ENCODE data around the gene CCL21.
A peak's percentile ranks its signal among the peaks of the same experiment; 100 is the strongest.

CCL21 gene

DNA sequence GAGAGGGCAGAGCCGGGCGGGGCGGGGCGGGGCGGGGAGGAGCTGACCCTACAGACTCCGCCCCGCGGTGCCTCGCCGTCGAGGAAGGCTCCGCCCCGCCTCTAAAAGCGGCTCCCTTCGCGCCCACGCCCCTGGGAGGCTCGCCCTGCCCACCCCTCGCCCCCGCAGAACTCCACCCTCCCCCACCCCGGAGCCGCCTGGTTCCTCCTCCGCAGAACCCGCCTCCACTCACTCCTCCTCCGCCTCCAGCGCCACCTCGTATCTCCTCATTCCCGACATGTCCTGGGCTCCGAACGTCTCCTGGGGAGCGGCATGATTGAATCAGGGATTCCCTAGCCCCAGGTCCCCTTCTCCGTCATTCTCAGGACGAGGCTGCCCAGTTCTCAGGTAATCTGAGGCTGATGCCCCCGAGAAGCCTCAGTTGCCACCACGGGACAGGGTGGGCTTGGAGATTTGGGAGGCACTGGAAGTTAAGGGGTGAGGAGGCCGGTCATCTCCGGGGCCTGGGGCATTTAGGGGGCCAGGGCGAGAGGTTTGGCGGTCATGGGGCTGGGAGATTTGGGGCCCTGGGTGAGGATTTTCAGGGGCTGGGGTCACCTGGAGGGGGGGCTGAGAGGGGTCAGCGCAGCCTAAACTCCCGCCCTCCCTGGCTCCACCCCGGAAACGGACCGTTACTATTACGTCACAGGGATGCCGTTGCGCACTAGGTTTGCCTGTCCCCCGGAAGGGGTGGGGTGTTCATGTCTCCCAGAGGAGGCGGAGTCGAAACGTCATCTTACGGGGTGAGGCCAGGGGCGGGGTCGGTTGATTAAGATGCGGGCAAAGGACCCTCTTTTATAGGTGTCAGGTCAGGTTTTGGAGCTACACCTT is 44.3 kb downstream of the CCL21 start:
- Histone ChIP-seq H3K4me1 (ENCODE audit: insufficient read depth, low read length, severe bottlenecking) (peaks cover 10% of the 10 kb centered on the region), H2AFZ (ENCODE audit: low read length) (0 out of 2 replicates have a peak overlapping the region, but pooled peaks have one; percentile 22), H3K27ac (ENCODE audit: low read depth, low read length, poor library complexity, severe bottlenecking) (peak overlapping the region; percentile 73), H3K4me3 (ENCODE audit: low read depth, low read length, poor library complexity, severe bottlenecking) (peak overlapping the region; percentile 75), H3K79me2 (ENCODE audit: insufficient read depth, low read length) (no peaks in the 10 kb centered on the region), H3K9me3 (ENCODE audit: low read length) (no peaks in the 10 kb centered on the region), H3K9ac (ENCODE audit: low read length) (peak overlapping the region; percentile 81), H3K9me2 (ENCODE audit: low read depth, low read length) (no peaks in the 10 kb centered on the region), H3K4me2 (ENCODE audit: low read length) (peak overlapping the region; percentile 92), H3K27me3 (ENCODE audit: insufficient read depth, low read length) (no peaks in the 10 kb centered on the region), H3F3A (ENCODE audit: insufficient read depth, low read length) (0 out of 2 replicates have a peak, but pooled peaks cover 3% of the 10 kb centered on the region), H3K36me3 (ENCODE audit: insufficient read depth, low read length) (no peaks in the 10 kb centered on the region), H4K20me1 (ENCODE audit: insufficient read depth, low read length) (no peaks in the 10 kb centered on the region)
- TF ChIP-seq EZH2 (IDR thresholded peaks at IDR 0.05; ENCODE audit: borderline replicate concordance, low read length): no peak
- TF ChIP-seq, protein P1, sequence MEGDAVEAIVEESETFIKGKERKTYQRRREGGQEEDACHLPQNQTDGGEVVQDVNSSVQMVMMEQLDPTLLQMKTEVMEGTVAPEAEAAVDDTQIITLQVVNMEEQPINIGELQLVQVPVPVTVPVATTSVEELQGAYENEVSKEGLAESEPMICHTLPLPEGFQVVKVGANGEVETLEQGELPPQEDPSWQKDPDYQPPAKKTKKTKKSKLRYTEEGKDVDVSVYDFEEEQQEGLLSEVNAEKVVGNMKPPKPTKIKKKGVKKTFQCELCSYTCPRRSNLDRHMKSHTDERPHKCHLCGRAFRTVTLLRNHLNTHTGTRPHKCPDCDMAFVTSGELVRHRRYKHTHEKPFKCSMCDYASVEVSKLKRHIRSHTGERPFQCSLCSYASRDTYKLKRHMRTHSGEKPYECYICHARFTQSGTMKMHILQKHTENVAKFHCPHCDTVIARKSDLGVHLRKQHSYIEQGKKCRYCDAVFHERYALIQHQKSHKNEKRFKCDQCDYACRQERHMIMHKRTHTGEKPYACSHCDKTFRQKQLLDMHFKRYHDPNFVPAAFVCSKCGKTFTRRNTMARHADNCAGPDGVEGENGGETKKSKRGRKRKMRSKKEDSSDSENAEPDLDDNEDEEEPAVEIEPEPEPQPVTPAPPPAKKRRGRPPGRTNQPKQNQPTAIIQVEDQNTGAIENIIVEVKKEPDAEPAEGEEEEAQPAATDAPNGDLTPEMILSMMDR (IDR thresholded peaks at IDR 0.05; ENCODE audit: low read length): no peak

DNA sequence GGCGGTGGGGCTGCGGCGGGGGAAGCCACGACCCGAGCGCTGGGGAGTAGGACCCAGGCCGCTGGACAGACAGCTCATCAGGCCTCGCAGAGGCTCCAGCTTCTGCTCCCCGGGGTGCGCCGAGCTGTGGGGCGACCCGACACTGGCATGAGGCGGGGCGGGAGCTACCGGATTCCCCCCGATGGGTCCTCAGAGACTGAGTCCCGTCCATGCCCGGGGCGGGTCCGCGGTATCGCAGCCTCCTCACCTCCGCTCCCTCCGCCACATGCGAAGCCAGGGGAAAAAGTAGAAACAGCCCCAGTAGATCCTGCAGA is 44.9 kb downstream of the CCL21 start:
- TF ChIP-seq, protein P1 (IDR thresholded peaks at IDR 0.05; ENCODE audit: low read length): no peak
- TF ChIP-seq EZH2 (IDR thresholded peaks at IDR 0.05; ENCODE audit: borderline replicate concordance, low read length): no peak
- H3K27me3 ChIP-seq (ENCODE audit: insufficient read depth, low read length): no peaks in the 10 kb centered on the region
- no peak overlapping the region for H2AFZ ChIP-seq (ENCODE audit: low read length)
- 0 out of 2 replicates have a peak, but pooled peaks cover 3% of the 10 kb centered on the region for H3F3A ChIP-seq (ENCODE audit: insufficient read depth, low read length)
- peak overlapping the region; percentile 1 for H3K27ac ChIP-seq (ENCODE audit: low read depth, low read length, poor library complexity, severe bottlenecking)
- H3K9me2 ChIP-seq (ENCODE audit: low read depth, low read length): no peaks in the 10 kb centered on the region
- peak overlapping the region; percentile 75 for H3K4me3 ChIP-seq (ENCODE audit: low read depth, low read length, poor library complexity, severe bottlenecking)
- no peaks in the 10 kb centered on the region for H4K20me1 ChIP-seq (ENCODE audit: insufficient read depth, low read length)
- no peaks in the 10 kb centered on the region for H3K9me3 ChIP-seq (ENCODE audit: low read length)
- H3K4me2 ChIP-seq (ENCODE audit: low read length): peak overlapping the region; percentile 80
- no peaks in the 10 kb centered on the region for H3K36me3 ChIP-seq (ENCODE audit: insufficient read depth, low read length)
- H3K79me2 ChIP-seq (ENCODE audit: insufficient read depth, low read length): no peaks in the 10 kb centered on the region
- peaks cover 10% of the 10 kb centered on the region for H3K4me1 ChIP-seq (ENCODE audit: insufficient read depth, low read length, severe bottlenecking)
- peak overlapping the region; percentile 60 for H3K9ac ChIP-seq (ENCODE audit: low read length)

DNA sequence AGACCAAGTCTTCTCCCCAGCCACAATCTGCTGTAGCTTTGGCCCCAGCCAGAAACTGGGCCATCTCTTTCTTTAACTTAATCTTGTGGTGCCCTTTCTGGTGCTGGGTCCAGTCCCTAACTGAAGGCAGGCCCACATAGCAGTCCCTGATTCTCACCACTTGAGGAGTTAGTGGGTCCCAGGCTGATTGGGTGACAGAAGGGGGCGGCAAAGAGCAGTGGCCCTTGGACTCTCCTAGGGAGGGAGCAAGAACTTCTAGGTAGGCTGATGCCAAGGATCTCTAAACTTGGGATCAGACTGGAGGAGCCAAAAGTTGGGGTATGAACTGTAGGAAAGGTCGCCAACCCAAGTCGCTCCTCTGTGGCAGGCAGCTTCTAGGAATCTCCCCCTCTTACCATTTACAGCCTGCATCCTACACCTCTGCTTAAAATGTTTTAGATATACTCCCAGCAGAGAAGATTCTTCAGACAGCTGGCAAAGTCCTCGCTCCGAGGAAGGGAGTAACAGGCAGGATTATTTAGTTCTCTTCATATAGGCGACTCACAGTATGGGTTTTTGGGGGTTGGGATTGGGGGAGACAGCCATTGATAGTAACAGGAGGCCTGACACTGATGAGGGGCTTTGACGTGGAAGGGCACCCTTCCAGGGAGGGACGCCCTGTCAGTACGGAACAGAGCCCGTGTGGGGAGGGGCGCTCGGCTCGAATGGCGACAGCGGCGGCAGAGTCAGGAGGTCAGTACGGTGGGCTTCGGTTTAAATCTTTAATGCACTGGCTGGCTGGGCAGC is 45.5 kb downstream of the CCL21 start:
- Histone ChIP-seq H3F3A (ENCODE audit: insufficient read depth, low read length) (0 out of 2 replicates have a peak, but pooled peaks cover 3% of the 10 kb centered on the region), H2AFZ (ENCODE audit: low read length) (no peak overlapping the region), H3K4me1 (ENCODE audit: insufficient read depth, low read length, severe bottlenecking) (peaks cover 10% of the 10 kb centered on the region), H3K9ac (ENCODE audit: low read length) (peak overlapping the region; percentile 60), H3K4me2 (ENCODE audit: low read length) (peak overlapping the region; percentile 80), H3K4me3 (ENCODE audit: low read depth, low read length, poor library complexity, severe bottlenecking) (peak overlapping the region; percentile 75), H3K79me2 (ENCODE audit: insufficient read depth, low read length) (no peaks in the 10 kb centered on the region), H3K9me3 (ENCODE audit: low read length) (no peaks in the 10 kb centered on the region), H3K36me3 (ENCODE audit: insufficient read depth, low read length) (no peaks in the 10 kb centered on the region), H3K27ac (ENCODE audit: low read depth, low read length, poor library complexity, severe bottlenecking) (peak overlapping the region; percentile 1), H3K9me2 (ENCODE audit: low read depth, low read length) (no peaks in the 10 kb centered on the region), H4K20me1 (ENCODE audit: insufficient read depth, low read length) (no peaks in the 10 kb centered on the region), H3K27me3 (ENCODE audit: insufficient read depth, low read length) (no peaks in the 10 kb centered on the region)
- TF ChIP-seq EZH2 (IDR thresholded peaks at IDR 0.05; ENCODE audit: borderline replicate concordance, low read length): no peak
- TF ChIP-seq, protein P1 (IDR thresholded peaks at IDR 0.05; ENCODE audit: low read length): peak; percentile 97

Measured in OCI-LY1 (cell line).